Ishikawa (cell line): ENCODE results near the gene GPR62.

Source experiments
- CEBPB ChIP-seq: IDR thresholded peaks from 2 replicates; pipeline ENCODE4 v1.6.1; 2012
- EP300 ChIP-seq: IDR thresholded peaks from 2 replicates; pipeline ENCODE4 v1.6.1; 2012; ENCODE audit warnings: borderline replicate concordance
- MAX ChIP-seq: IDR thresholded peaks from 2 replicates; pipeline ENCODE4 v1.6.1; 2012
- RAD21 ChIP-seq: IDR thresholded peaks from 2 replicates; pipeline ENCODE4 v1.6.1; 2012; ENCODE audit warnings: low read depth
- REST ChIP-seq: IDR thresholded peaks from 2 replicates; pipeline ENCODE4 v1.6.1; 2012; ENCODE audit warnings: low read depth, mild to moderate bottlenecking
- TAF1 ChIP-seq: IDR thresholded peaks from 2 replicates; pipeline ENCODE4 v1.6.1; 2012; ENCODE audit warnings: low read depth, mild to moderate bottlenecking
- TCF12 ChIP-seq: IDR thresholded peaks from 2 replicates; pipeline ENCODE4 v1.6.1; 2012; ENCODE audit warnings: low read depth
- USF1 ChIP-seq: IDR thresholded peaks from 2 replicates; pipeline ENCODE4 v1.6.1; 2012

- TF ChIP-seq TCF12 (no peak), TAF1 (no peak), RAD21 (no peak), REST (no peak), EP300 (no peak), MAX (no peak), USF1 (no peak), CEBPB (no peak)
Observed at GRCh38 chr3:51997935-51998596, 42.9 kb downstream of the GPR62 start.
